ENCODE results near the gene LPP. TPM values are rescaled to one million over a fixed set of nuclear protein-coding genes. Genes with fewer than 3 reads are reported as not detected.

LPP gene
- total RNA-seq, 6 experiments from 2014 or later: 41.5 to 90.5 (median 69.5) TPM

- Histone ChIP-seq H3K27me3 (no peaks in the 10 kb centered on the region), H3K4me3 (no peak overlapping the region), H3K27ac (no peak overlapping the region), H3K4me1 (peaks cover 0 to 42% (median 10%) of the 10 kb centered on the region in 4 donors), H3K9me3 (no peaks in the 10 kb centered on the region), H3K36me3 (no peaks in the 10 kb centered on the region)
- intact Hi-C loops (cut with DNase I): no loop called here
- DNase-seq (no peak), ATAC-seq (no peak)
- TF ChIP-seq, protein P1, sequence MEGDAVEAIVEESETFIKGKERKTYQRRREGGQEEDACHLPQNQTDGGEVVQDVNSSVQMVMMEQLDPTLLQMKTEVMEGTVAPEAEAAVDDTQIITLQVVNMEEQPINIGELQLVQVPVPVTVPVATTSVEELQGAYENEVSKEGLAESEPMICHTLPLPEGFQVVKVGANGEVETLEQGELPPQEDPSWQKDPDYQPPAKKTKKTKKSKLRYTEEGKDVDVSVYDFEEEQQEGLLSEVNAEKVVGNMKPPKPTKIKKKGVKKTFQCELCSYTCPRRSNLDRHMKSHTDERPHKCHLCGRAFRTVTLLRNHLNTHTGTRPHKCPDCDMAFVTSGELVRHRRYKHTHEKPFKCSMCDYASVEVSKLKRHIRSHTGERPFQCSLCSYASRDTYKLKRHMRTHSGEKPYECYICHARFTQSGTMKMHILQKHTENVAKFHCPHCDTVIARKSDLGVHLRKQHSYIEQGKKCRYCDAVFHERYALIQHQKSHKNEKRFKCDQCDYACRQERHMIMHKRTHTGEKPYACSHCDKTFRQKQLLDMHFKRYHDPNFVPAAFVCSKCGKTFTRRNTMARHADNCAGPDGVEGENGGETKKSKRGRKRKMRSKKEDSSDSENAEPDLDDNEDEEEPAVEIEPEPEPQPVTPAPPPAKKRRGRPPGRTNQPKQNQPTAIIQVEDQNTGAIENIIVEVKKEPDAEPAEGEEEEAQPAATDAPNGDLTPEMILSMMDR (IDR thresholded peaks at IDR 0.05): no peak
- no peak for TF ChIP-seq POLR2A (IDR thresholded peaks at IDR 0.05)
- 79% methylated on average over 6 of the region's 6 CpGs for WGBS (ENCODE audit: insufficient coverage, low coverage, low lambda C conversion rate, missing lambda C conversion rate)
Observed at GRCh38 chr3:188278717-188279324, 124.9 kb downstream of the LPP start.

DNA sequence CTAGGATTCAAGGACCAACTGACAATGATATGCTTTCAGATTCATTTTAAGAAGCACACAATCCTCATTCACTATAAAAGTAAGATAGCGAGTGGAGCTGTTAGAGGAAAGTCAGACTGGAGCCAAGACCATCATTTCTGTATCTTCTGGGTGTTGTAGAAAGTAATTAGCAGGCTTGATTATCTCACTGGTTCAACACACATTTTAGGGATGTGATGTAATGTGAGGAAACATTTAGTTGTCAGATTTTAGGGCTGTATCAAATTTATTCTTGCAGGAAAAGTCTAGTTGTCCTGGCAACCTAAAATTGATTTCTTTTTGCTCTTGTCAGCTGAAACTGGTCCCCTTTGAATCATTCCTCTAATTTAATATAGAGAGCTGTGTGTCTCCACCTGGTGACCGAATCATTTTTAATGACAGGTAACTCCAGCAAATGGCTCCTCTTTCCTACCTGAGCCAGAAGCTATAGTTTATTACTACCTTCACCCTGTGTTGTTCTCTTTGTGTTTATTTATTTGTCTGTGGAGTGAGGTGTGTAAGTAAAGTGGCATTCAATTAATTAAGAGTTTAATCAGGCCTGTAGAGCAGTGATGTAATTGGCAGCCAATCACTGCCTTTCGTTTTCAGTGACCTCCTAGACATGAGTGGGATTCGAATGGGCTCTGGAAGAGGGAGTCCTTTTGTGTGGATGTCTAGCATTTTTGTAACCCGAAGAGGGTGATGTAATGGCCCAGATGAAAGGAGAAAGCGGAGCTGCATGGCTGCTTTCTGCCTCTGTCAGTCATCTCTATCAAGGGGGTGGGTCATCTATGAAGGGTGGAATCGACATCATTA is 125.8 kb downstream of the LPP start:
- Histone ChIP-seq H3K9me3 (no peaks in the 10 kb centered on the region), H3K4me1 (peaks cover 0 to 39% (median 10%) of the 10 kb centered on the region in 4 donors), H3K27ac (no peak overlapping the region), H3K4me3 (no peak overlapping the region), H3K36me3 (no peaks in the 10 kb centered on the region), H3K27me3 (no peaks in the 10 kb centered on the region)
- ATAC-seq (no peak), DNase-seq (no peak)
- intact Hi-C loops (cut with DNase I): loop anchor here in 1 of 2 donors (10.0 kb wide), 1 partner anchor 235 kb away; no protein-coding TSS in a partner anchor
- TF ChIP-seq, protein P1 (IDR thresholded peaks at IDR 0.05): peak in 2 of 4 donors; percentile 10 to 16
- no peak for TF ChIP-seq POLR2A (IDR thresholded peaks at IDR 0.05)
- WGBS (ENCODE audit: insufficient coverage, low coverage, low lambda C conversion rate, missing lambda C conversion rate): 78% methylated on average over 7 of the region's 7 CpGs

- Histone ChIP-seq H3K4me3 (no peak overlapping the region), H3K9me3 (no peaks in the 10 kb centered on the region), H3K27me3 (no peaks in the 10 kb centered on the region), H3K27ac (no peak overlapping the region), H3K4me1 (peaks cover 0 to 32% (median 10%) of the 10 kb centered on the region in 4 donors), H3K36me3 (no peaks in the 10 kb centered on the region)
- ATAC-seq (peak in 1 of 4 donors; percentile 5), DNase-seq (no peak)
- intact Hi-C loops (cut with DNase I): loop anchor here in 1 of 2 donors (10.0 kb wide), 1 partner anchor 236 kb away; no protein-coding TSS in a partner anchor
- TF ChIP-seq, protein P1 (IDR thresholded peaks at IDR 0.05): no peak
- no peak for TF ChIP-seq POLR2A (IDR thresholded peaks at IDR 0.05)
- 96% methylated on average over 5 of the region's 5 CpGs for WGBS (ENCODE audit: insufficient coverage, low coverage, low lambda C conversion rate, missing lambda C conversion rate)
Observed at GRCh38 chr3:188280627-188281026, 126.7 kb downstream of the LPP start.

- no peaks in the 10 kb centered on the region for H3K9me3 ChIP-seq
- TF ChIP-seq POLR2A (IDR thresholded peaks at IDR 0.05): no peak
- TF ChIP-seq, protein P1 (IDR thresholded peaks at IDR 0.05): no peak
- intact Hi-C loops (cut with DNase I): loop anchor here in 1 of 2 donors (10.0 kb wide), 1 partner anchor 238 kb away; no protein-coding TSS in a partner anchor
- H3K36me3 ChIP-seq: no peaks in the 10 kb centered on the region
- H3K4me1 ChIP-seq: peaks cover 0 to 40% (median 12%) of the 10 kb centered on the region in 4 donors
- DNase-seq (no peak), ATAC-seq (peak in 2 of 4 donors; percentile 6 to 44)
- no peak overlapping the region for H3K4me3 ChIP-seq
- H3K27ac ChIP-seq: peak overlapping the region in 2 of 3 donors; percentile 1 to 62
- H3K27me3 ChIP-seq: no peaks in the 10 kb centered on the region
Observed at GRCh38 chr3:188282871-188283270, 128.9 kb downstream of the LPP start.

Data from right lobe of liver (tissue), 6 donors.